ENCODE data around the gene GRB14.

Gene GRB14

GRCh38 chr2:164515734-164516133, 105.5 kb downstream of the GRB14 start:
- in situ Hi-C loops (cut with HindIII; ENCODE audit: low sequenced_read_pairs) = no loop called here
- DNase-seq (ENCODE audit: low read depth) = no peak
- no peak for TF ChIP-seq CTCF (IDR thresholded peaks at IDR 0.05; ENCODE audit: low read depth, low read length, missing control alignments)
- H3K4me3 ChIP-seq (ENCODE audit: low read depth, low read length) = no peak overlapping the region

- DNase-seq (ENCODE audit: low read depth) = no peak
- in situ Hi-C loops (cut with HindIII; ENCODE audit: low sequenced_read_pairs) = no loop called here
- no peak overlapping the region for H3K4me3 ChIP-seq (ENCODE audit: low read depth, low read length)
- no peak for TF ChIP-seq CTCF (IDR thresholded peaks at IDR 0.05; ENCODE audit: low read depth, low read length, missing control alignments)
Measured at GRCh38 chr2:164515030-164515429, 106.3 kb downstream of the GRB14 start.

GRCh38 chr2:164514491-164514890, 106.8 kb downstream of the GRB14 start:
- no peak overlapping the region for H3K4me3 ChIP-seq (ENCODE audit: low read depth, low read length)
- peak; percentile 11 for DNase-seq (ENCODE audit: low read depth)
- no peak for TF ChIP-seq CTCF (IDR thresholded peaks at IDR 0.05; ENCODE audit: low read depth, low read length, missing control alignments)
- in situ Hi-C loops (cut with HindIII; ENCODE audit: low sequenced_read_pairs) = no loop called here

- H3K4me3 ChIP-seq (ENCODE audit: low read depth, low read length) = no peak overlapping the region
- DNase-seq (ENCODE audit: low read depth) = no peak
- TF ChIP-seq CTCF (IDR thresholded peaks at IDR 0.05; ENCODE audit: low read depth, low read length, missing control alignments) = no peak
- in situ Hi-C loops (cut with HindIII; ENCODE audit: low sequenced_read_pairs) = no loop called here
Measured at GRCh38 chr2:164512871-164513270, 108.4 kb downstream of the GRB14 start.

- TF ChIP-seq CTCF (IDR thresholded peaks at IDR 0.05; ENCODE audit: low read depth, low read length, missing control alignments) = no peak
- H3K4me3 ChIP-seq (ENCODE audit: low read depth, low read length) = no peak overlapping the region
- in situ Hi-C loops (cut with HindIII; ENCODE audit: low sequenced_read_pairs) = no loop called here
- no peak for DNase-seq (ENCODE audit: low read depth)
Measured at GRCh38 chr2:164511738-164512137, 109.5 kb downstream of the GRB14 start.

- in situ Hi-C loops (cut with HindIII; ENCODE audit: low sequenced_read_pairs) = no loop called here
- no peak for DNase-seq (ENCODE audit: low read depth)
- TF ChIP-seq CTCF (IDR thresholded peaks at IDR 0.05; ENCODE audit: low read depth, low read length, missing control alignments) = no peak
Measured at GRCh38 chr2:164510895-164511294, 110.4 kb downstream of the GRB14 start.

More at GRCh38 chr2:164510895-164511294, 110.4 kb downstream of the GRB14 start:
- no peak overlapping the region for H3K4me3 ChIP-seq (ENCODE audit: low read depth, low read length)
